GM13977 (cell line): ENCODE results near the gene CEP170.

Experiments used
- DNase-seq: peaks from one replicate; pipeline ENCODE4 v3.0.0; 2012; ENCODE audit warnings: low spot score
- CTCF ChIP-seq: IDR thresholded peaks from 2 replicates; pipeline ENCODE4 v1.5.1; 2012; ENCODE audit warnings: mild to moderate bottlenecking, control low read depth; ENCODE audit not compliant: insufficient read depth; ENCODE audit errors: extremely low read depth, missing control alignments
- in situ Hi-C: fragments of 300-500 bp; cut with MboI; formaldehyde crosslinking; loops from one replicate; pipeline ENCODE4 v1.12.0; 2022; ENCODE audit warnings: low sequenced_read_pairs, low pct_unique_long_range_greater_than_20kb, mixed read lengths, inconsistent platforms; ENCODE audit not compliant: unreplicated experiment

Gene CEP170

GRCh38 chr1:243254927-243255790 lies at the start of gene CEP170:
TSS of gene CEP170 (minus strand) at chr1:243255281. CDS start at chr1:243225280, 30,001 bp downstream.
- in situ Hi-C loops, result no loop called here
- peak; percentile 91 for DNase-seq
- no peak for TF ChIP-seq CTCF

GRCh38 chr1:243301059-243301458 lies 46.0 kb upstream of the CEP170 start:
- in situ Hi-C loops, result loop anchor here (25.0 kb wide), 2 partner anchors 189 to 839 kb away; no protein-coding TSS in a partner anchor
- no peak for TF ChIP-seq CTCF
- no peak for DNase-seq

GRCh38 chr1:243299069-243299468 lies 44.0 kb upstream of the CEP170 start:
- in situ Hi-C loops, result no loop called here
- no peak for TF ChIP-seq CTCF
- no peak for DNase-seq

- DNase-seq, result no peak
- TF ChIP-seq CTCF, result no peak
- in situ Hi-C loops, result no loop called here
Measured at GRCh38 chr1:243294723-243295121, 39.6 kb upstream of the CEP170 start.

GRCh38 chr1:243293941-243294722 lies 39.1 kb upstream of the CEP170 start:
- no peak for TF ChIP-seq CTCF
- in situ Hi-C loops, result no loop called here
- DNase-seq, result no peak

GRCh38 chr1:243292117-243292516 lies 37.0 kb upstream of the CEP170 start:
- DNase-seq, result no peak
- no peak for TF ChIP-seq CTCF
- in situ Hi-C loops, result no loop called here
